Measurements from ENCODE around the gene EXOC3L4.

- TF ChIP-seq REST (IDR thresholded peaks at IDR 0.05) = no peak
- TF ChIP-seq CTCF (IDR thresholded peaks at IDR 0.05; ENCODE audit: low read depth, low read length, missing input control) = no peak
- no peak for TF ChIP-seq SP1 (IDR thresholded peaks at IDR 0.05)
- no peak for TF ChIP-seq TAF1 (conservative IDR thresholded peaks at IDR 0.05)
- no peak for TF ChIP-seq GABPA (IDR thresholded peaks at IDR 0.05 in 1 of 2, conservative IDR thresholded peaks at IDR 0.05 in 1 of 2)
- no peak for TF ChIP-seq MAX (IDR thresholded peaks at IDR 0.05)
These were observed 29.3 kb downstream of the EXOC3L4 start for GRCh38 chr14:103123634-103124500.

Measured in liver (tissue), 3 donors.